HG03045 (cell line): ENCODE measurements around the gene GRIP2.

ENCODE experiments used
- ATAC-seq: cut with Tn5 transposase; IDR thresholded peaks from one replicate; pipeline ENCODE4 v1.9.1; 2021; ENCODE audit warnings: mild to moderate bottlenecking, moderate library complexity; ENCODE audit not compliant: unreplicated experiment

Gene GRIP2

GRCh38 chr3:14488286-14489041 lies 51.7 kb downstream of the GRIP2 start:
- ATAC-seq, result no peak

GRCh38 chr3:14487821-14488220 lies 52.3 kb downstream of the GRIP2 start:
- no peak for ATAC-seq

GRCh38 chr3:14487086-14487485 lies 53.1 kb downstream of the GRIP2 start:
- ATAC-seq, result no peak

GRCh38 chr3:14486460-14486859 lies 53.7 kb downstream of the GRIP2 start:
- no peak for ATAC-seq

- ATAC-seq, result no peak
These were observed 54.2 kb downstream of the GRIP2 start for GRCh38 chr3:14485981-14486380.

- ATAC-seq, result no peak
These were observed 55.4 kb downstream of the GRIP2 start for GRCh38 chr3:14484741-14485140.

- no peak for ATAC-seq
These were observed 56.9 kb downstream of the GRIP2 start for GRCh38 chr3:14483286-14483685.

GRCh38 chr3:14482271-14482721 lies 57.8 kb downstream of the GRIP2 start:
- no peak for ATAC-seq

- ATAC-seq, result no peak
These were observed 58.5 kb downstream of the GRIP2 start for GRCh38 chr3:14481646-14482036.

GRCh38 chr3:14481018-14481645 lies 59.0 kb downstream of the GRIP2 start:
- ATAC-seq, result no peak

GRCh38 chr3:14480207-14481017 lies 59.7 kb downstream of the GRIP2 start:
- no peak for ATAC-seq

GRCh38 chr3:14479591-14479990 lies 60.6 kb downstream of the GRIP2 start:
- ATAC-seq, result no peak

- ATAC-seq, result no peak
These were observed 61.1 kb downstream of the GRIP2 start for GRCh38 chr3:14478956-14479550.

- ATAC-seq, result no peak
These were observed 62.7 kb downstream of the GRIP2 start for GRCh38 chr3:14477311-14477935.

- no peak for ATAC-seq
These were observed 63.4 kb downstream of the GRIP2 start for GRCh38 chr3:14476583-14477265.

GRCh38 chr3:14475621-14476020 lies 64.5 kb downstream of the GRIP2 start:
- no peak for ATAC-seq

GRCh38 chr3:14474363-14475081 lies 65.6 kb downstream of the GRIP2 start:
- no peak for ATAC-seq

GRCh38 chr3:14473411-14473891 lies 66.7 kb downstream of the GRIP2 start:
- ATAC-seq, result no peak
